GM12878 (cell line): Measurements from ENCODE around the gene ANXA4. TPM values are rescaled to one million over a fixed set of nuclear protein-coding genes. Genes with fewer than 3 reads are reported as not detected.

ENCODE experiments used
- ATAC-seq: fragments of 200-7000 bp; cut with Tn5 transposase; 3 replicates; pipeline ENCODE4 v1.9.1; 2020; ENCODE audit warnings: mild to moderate bottlenecking, moderate library complexity
- BruUV-seq: library from RNA; stranded (reverse); fragments of 400-500 nt; replicated peaks from 2 replicates; lab custom pipeline; 2021; lab: Mats Ljungman, UMichigan
- CTCF ChIA-PET: fragments of 300-600 bp; sonication (Branson Sonifier 250); formaldehyde crosslinking; extraction: SDS; loops from one replicate; lab custom pipeline; 2021; ENCODE audit warnings: inconsistent platforms; lab: Yijun Ruan, JAX
- POLR2A ChIA-PET: fragments of 350-600 bp; formaldehyde crosslinking; extraction: SDS; loops from one replicate; lab custom pipeline; 2021; ENCODE audit warnings: inconsistent platforms; lab: Charles Lee
- RAD21 ChIA-PET: fragments of 300-600 bp; sonication (Branson Sonifier 250); formaldehyde crosslinking; loops from one replicate; lab custom pipeline; 2023; ENCODE audit warnings: antibody characterized with exemption; ENCODE audit not compliant: unreplicated experiment; lab: Charles Lee
- SMC1A ChIA-PET: fragments of 300-600 bp; sonication (Branson Sonifier 250); formaldehyde crosslinking; loops from one replicate; lab custom pipeline; 2023; ENCODE audit not compliant: unreplicated experiment, uncharacterized antibody; lab: Charles Lee
- DNase-seq: peaks from one replicate; pipeline ENCODE4 v3.0.0-alpha.2; 2011; ENCODE audit warnings: low read depth, low spot score
- FAIRE-seq: peaks from 3 replicates; lab custom pipeline; 2011; peaks lifted over from hg19 to GRCh38; lab: Jason Lieb, UNC
- H2AFZ ChIP-seq: 2 replicates; pipeline ENCODE4 v1.6.0; 2011; ENCODE audit warnings: low read depth, low read length, control low read depth; ENCODE audit not compliant: control insufficient read depth
- H3K27ac ChIP-seq: 2 replicates; pipeline ENCODE4 v1.5.1; 2011; ENCODE audit warnings: control low read depth; ENCODE audit not compliant: control insufficient read depth, insufficient read depth
- H3K27me3 ChIP-seq, 2 experiments: replicated peaks in 1 of 2; 2 replicates each; pipeline versions ENCODE4 v1.6.0 to v1.6.1; 2011; ENCODE audit warnings: low read length in 1 of 2; ENCODE audit not compliant: control insufficient read depth in 2 of 2, insufficient read depth in 2 of 2
- H3K36me3 ChIP-seq, 2 experiments: 2 replicates each; pipeline ENCODE4 v1.5.1; 2011; ENCODE audit warnings: low read length in 1 of 2; ENCODE audit not compliant: control insufficient read depth in 2 of 2, insufficient read depth in 2 of 2
- H3K4me1 ChIP-seq: 2 replicates; pipeline ENCODE4 v1.6.1; 2011; ENCODE audit warnings: mild to moderate bottlenecking, low read length, moderate library complexity, mixed read lengths; ENCODE audit not compliant: control insufficient read depth, insufficient read depth
- H3K4me2 ChIP-seq: 2 replicates; pipeline ENCODE4 v1.6.0; 2011; ENCODE audit warnings: control low read depth; ENCODE audit not compliant: control insufficient read depth, insufficient read depth
- H3K4me3 ChIP-seq: fragments of 200-600 bp; sonication (generic); 2 replicates; pipeline ENCODE4 v1.5.1; 2016
- H3K79me2 ChIP-seq: 2 replicates; pipeline ENCODE4 v1.6.0; 2011; ENCODE audit warnings: low read length; ENCODE audit not compliant: control insufficient read depth, insufficient read depth
- H3K9ac ChIP-seq: 2 replicates; pipeline ENCODE4 v1.8.0; 2011; ENCODE audit warnings: low read length, control low read depth, mixed read lengths; ENCODE audit not compliant: control insufficient read depth, insufficient read depth
- H3K9me3 ChIP-seq: replicated peaks from 3 replicates; pipeline ENCODE4 v1.5.1; 2011; ENCODE audit warnings: mild to moderate bottlenecking, low read length; ENCODE audit not compliant: control insufficient read depth, insufficient read depth
- H4K20me1 ChIP-seq: 2 replicates; pipeline ENCODE4 v1.6.0; 2011; ENCODE audit not compliant: control insufficient read depth, insufficient read depth
- BACH1 ChIP-seq: fragments of 450-650 bp; IDR thresholded peaks from 2 replicates; pipeline ENCODE4 v1.6.1; 2017; ENCODE audit warnings: mild to moderate bottlenecking, borderline replicate concordance
- BMI1 ChIP-seq: fragments of 450-650 bp; IDR thresholded peaks from 2 replicates; pipeline ENCODE4 v1.6.1; 2016; ENCODE audit warnings: mild to moderate bottlenecking, moderate library complexity, borderline replicate concordance
- CEBPB ChIP-seq, 2 experiments: fragments of 150-350 bp in 1 of 2; IDR thresholded peaks; 2 replicates each; pipeline ENCODE4 v1.6.1; 2012 to 2014; ENCODE audit warnings: low read depth in 2 of 2, low read length in 2 of 2, borderline replicate concordance in 1 of 2, inconsistent platforms in 1 of 2
- DPF2 ChIP-seq: fragments of 450-650 bp; IDR thresholded peaks from 2 replicates; pipeline ENCODE4 v1.6.1; 2017; ENCODE audit warnings: mild to moderate bottlenecking
- HCFC1 ChIP-seq: fragments of 150-350 bp; IDR thresholded peaks from 2 replicates; pipeline ENCODE4 v1.6.1; 2014; ENCODE audit warnings: low read length
- MEF2B ChIP-seq: fragments of 450-650 bp; IDR thresholded peaks from 2 replicates; pipeline ENCODE4 v1.6.1; 2018; ENCODE audit warnings: mild to moderate bottlenecking, moderate library complexity; ENCODE audit not compliant: partially characterized antibody, poor library complexity, severe bottlenecking
- POU2F2 ChIP-seq: IDR thresholded peaks from 3 replicates; pipeline ENCODE4 v1.6.1; 2011; ENCODE audit warnings: low read depth, mild to moderate bottlenecking, low read length, borderline replicate concordance
- USF2 ChIP-seq: IDR thresholded peaks from 2 replicates; pipeline ENCODE4 v1.6.1; 2011; ENCODE audit warnings: low read depth, low read length, improper control_type of control experiment, borderline replicate concordance
- WGBS: methylation state at CpG from one replicate; pipeline ENCODE4 v1.1.6; 2016; ENCODE audit warnings: low lambda C conversion rate; ENCODE audit not compliant: insufficient replicate concordance, insufficient coverage; ENCODE audit errors: missing lambda C conversion rate; 5-methylcytosine and 5-hydroxymethylcytosine counted together
- in situ Hi-C: fragments of 300-500 bp; cut with MboI; formaldehyde crosslinking; loops from 9 replicates; pipeline ENCODE4 v1.14.3; 2018; ENCODE audit warnings: mixed read lengths
- intact Hi-C: fragments of 100-400 bp; cut with micrococcal nuclease; formaldehyde crosslinking; loops from one replicate; pipeline ENCODE4 v1.14.2; 2022; ENCODE audit not compliant: unreplicated experiment
- polyA plus RNA-seq, 11 experiments: library from polyadenylated mRNA; depleted of rRNA in 4 of 11; unstranded in 6 of 11; stranded (reverse) in 5 of 11; fragments of >200 nt; fragmentation: Nextera tagmentation in 4 of 11; fragmentation: Illumina TruSeq in 1 of 11; extraction: Ambion mirVana in 4 of 11; extraction: Trizol in 1 of 11; gene quantifications; 1 replicate in 1 of 11; 2 replicates in 10 of 11; pipeline versions ENCODE4 v1.2.1 to v1.2.3, GENCODE V29; 2011 to 2016; ENCODE audit warnings: inconsistent platforms in 2 of 11, missing spikeins in 2 of 11, low read depth in 1 of 11
- total RNA-seq, 4 experiments: library from RNA; depleted of rRNA in 3 of 4; stranded (reverse); fragments of >200 nt in 3 of 4; fragmentation: Illumina TruSeq in 1 of 4; extraction: Trizol in 1 of 4; gene quantifications; 2 replicates each; pipeline versions ENCODE4 v1.2.1 to v1.2.3, GENCODE V29; 2013 to 2021
- TF ChIP-seq, protein P1 (sequence below), 3 experiments: IDR thresholded peaks in 2 of 3; conservative IDR thresholded peaks in 1 of 3; 2 replicates each; pipeline ENCODE4 v1.5.1; 2011; ENCODE audit warnings: low read depth in 3 of 3, low read length in 3 of 3, mild to moderate bottlenecking in 3 of 3, control low read depth in 2 of 3, moderate library complexity in 2 of 3, inconsistent platforms in 1 of 3, mixed read lengths in 1 of 3; ENCODE audit not compliant: control insufficient read depth in 2 of 3, insufficient read depth in 1 of 3; ENCODE audit errors: extremely low read depth in 1 of 3
- TF ChIP-seq, protein P2 (sequence below): fragments of 450-650 bp; IDR thresholded peaks from 2 replicates; pipeline ENCODE4 v1.6.1; 2016; ENCODE audit warnings: mild to moderate bottlenecking, moderate library complexity, borderline replicate concordance

ANXA4 gene
- total and polyA plus RNA-seq, 10 of the 15 experiments (the other 5 are each of a cell fraction or from before 2014, with no cell fraction given): 16.3 to 97.2 (median 71.0) TPM

GRCh38 chr2:69847068-69847828 is 105.3 kb downstream of the ANXA4 start:
- no TSS peak for BruUV-seq
- no peaks in the 10 kb centered on the region for H3K79me2 ChIP-seq
- no peak overlapping the region for H3K9ac ChIP-seq
- 93% methylated on average over 5 of the region's 5 CpGs for WGBS
- no peaks in the 10 kb centered on the region for H4K20me1 ChIP-seq
- POLR2A ChIA-PET: no interaction called here
- SMC1A ChIA-PET: interaction anchor here (0.6 to 4.4 kb wide), 6 partner anchors 11 to 197 kb away, joined by 3 to 13 read pairs (median 3); no protein-coding TSS in a partner anchor
- DNase-seq: no peak
- H3K36me3 ChIP-seq: peaks cover 2 to 23% of the 10 kb centered on the region in 2 experiments
- no peak overlapping the region for H3K4me2 ChIP-seq
- CTCF ChIA-PET: interaction anchor here (0.6 to 2.1 kb wide), 3 partner anchors 16 to 123 kb away, joined by 3 to 7 read pairs (median 5); no protein-coding TSS in a partner anchor
- H3K9me3 ChIP-seq: no peaks in the 10 kb centered on the region
- H3K4me3 ChIP-seq: no peak overlapping the region
- H3K27me3 ChIP-seq: no peaks in the 10 kb centered on the region
- H3K4me1 ChIP-seq: no peaks in the 10 kb centered on the region
- FAIRE-seq: no peak
- RAD21 ChIA-PET: interaction anchor here (1.3 to 1.7 kb wide), 2 partner anchors 31 to 122 kb away, joined by 5 read pairs; no protein-coding TSS in a partner anchor
- H2AFZ ChIP-seq: no peak overlapping the region
- in situ Hi-C loops (no loop called here), intact Hi-C loops (no loop called here)
- no peak overlapping the region for H3K27ac ChIP-seq
- ATAC-seq: no peak
- TF ChIP-seq DPF2 (no peak), HCFC1 (no peak), CEBPB (IDR thresholded peaks at IDR 0.05; ENCODE audit: borderline replicate concordance in 1 of 2, low read depth in 2 of 2, low read length in 2 of 2) (no peak), BMI1 (no peak), MEF2B (no peak), USF2 (no peak), BACH1 (no peak), POU2F2 (no peak)
- TF ChIP-seq, protein P1, sequence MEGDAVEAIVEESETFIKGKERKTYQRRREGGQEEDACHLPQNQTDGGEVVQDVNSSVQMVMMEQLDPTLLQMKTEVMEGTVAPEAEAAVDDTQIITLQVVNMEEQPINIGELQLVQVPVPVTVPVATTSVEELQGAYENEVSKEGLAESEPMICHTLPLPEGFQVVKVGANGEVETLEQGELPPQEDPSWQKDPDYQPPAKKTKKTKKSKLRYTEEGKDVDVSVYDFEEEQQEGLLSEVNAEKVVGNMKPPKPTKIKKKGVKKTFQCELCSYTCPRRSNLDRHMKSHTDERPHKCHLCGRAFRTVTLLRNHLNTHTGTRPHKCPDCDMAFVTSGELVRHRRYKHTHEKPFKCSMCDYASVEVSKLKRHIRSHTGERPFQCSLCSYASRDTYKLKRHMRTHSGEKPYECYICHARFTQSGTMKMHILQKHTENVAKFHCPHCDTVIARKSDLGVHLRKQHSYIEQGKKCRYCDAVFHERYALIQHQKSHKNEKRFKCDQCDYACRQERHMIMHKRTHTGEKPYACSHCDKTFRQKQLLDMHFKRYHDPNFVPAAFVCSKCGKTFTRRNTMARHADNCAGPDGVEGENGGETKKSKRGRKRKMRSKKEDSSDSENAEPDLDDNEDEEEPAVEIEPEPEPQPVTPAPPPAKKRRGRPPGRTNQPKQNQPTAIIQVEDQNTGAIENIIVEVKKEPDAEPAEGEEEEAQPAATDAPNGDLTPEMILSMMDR (IDR thresholded peaks at IDR 0.05 in 2 of 3, conservative IDR thresholded peaks at IDR 0.05 in 1 of 3; ENCODE audit: control insufficient read depth in 2 of 3, extremely low read depth in 1 of 3, insufficient read depth in 1 of 3, low read depth in 3 of 3, low read length in 3 of 3): no peak
- TF ChIP-seq, protein P2, sequence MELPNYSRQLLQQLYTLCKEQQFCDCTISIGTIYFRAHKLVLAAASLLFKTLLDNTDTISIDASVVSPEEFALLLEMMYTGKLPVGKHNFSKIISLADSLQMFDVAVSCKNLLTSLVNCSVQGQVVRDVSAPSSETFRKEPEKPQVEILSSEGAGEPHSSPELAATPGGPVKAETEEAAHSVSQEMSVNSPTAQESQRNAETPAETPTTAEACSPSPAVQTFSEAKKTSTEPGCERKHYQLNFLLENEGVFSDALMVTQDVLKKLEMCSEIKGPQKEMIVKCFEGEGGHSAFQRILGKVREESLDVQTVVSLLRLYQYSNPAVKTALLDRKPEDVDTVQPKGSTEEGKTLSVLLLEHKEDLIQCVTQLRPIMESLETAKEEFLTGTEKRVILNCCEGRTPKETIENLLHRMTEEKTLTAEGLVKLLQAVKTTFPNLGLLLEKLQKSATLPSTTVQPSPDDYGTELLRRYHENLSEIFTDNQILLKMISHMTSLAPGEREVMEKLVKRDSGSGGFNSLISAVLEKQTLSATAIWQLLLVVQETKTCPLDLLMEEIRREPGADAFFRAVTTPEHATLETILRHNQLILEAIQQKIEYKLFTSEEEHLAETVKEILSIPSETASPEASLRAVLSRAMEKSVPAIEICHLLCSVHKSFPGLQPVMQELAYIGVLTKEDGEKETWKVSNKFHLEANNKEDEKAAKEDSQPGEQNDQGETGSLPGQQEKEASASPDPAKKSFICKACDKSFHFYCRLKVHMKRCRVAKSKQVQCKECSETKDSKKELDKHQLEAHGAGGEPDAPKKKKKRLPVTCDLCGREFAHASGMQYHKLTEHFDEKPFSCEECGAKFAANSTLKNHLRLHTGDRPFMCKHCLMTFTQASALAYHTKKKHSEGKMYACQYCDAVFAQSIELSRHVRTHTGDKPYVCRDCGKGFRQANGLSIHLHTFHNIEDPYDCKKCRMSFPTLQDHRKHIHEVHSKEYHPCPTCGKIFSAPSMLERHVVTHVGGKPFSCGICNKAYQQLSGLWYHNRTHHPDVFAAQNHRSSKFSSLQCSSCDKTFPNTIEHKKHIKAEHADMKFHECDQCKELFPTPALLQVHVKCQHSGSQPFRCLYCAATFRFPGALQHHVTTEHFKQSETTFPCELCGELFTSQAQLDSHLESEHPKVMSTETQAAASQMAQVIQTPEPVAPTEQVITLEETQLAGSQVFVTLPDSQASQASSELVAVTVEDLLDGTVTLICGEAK: no peak
